Measurements from ENCODE around the gene PASK. TPM values are rescaled to one million over a fixed set of nuclear protein-coding genes. Genes with fewer than 3 reads are reported as not detected.

The PASK gene
- total RNA-seq, 1 experiment from 2014 or later = 51.6 TPM

DNA sequence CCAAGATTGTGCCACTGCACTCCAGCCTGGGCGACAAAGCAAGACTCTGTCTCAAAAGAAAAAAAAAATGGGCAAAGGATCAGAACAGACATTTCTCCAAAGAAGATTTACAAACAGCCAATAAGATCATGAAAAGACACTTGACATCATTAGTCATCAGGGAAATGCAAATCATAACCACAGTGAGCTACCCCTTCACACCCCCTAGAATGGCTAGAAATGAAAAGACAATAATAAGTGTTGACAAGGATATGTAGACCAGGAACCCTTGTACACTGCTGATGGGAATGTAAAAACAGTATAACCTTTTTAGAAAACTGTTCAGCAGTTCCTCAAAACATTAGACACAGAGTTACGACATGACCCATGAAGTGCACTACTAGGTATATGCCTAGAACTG lies 28.8 kb downstream of the PASK start:
- no peak for ATAC-seq
- H3K9me3 ChIP-seq (ENCODE audit: control insufficient read depth, insufficient read depth, low read depth, low read length) = no peaks in the 10 kb centered on the region
- CTCF ChIA-PET = no interaction called here
- POLR2A ChIA-PET = no interaction called here
- in situ Hi-C loops (cut with HindIII; ENCODE audit: low pct_unique_long_range_greater_than_20kb, low sequenced_read_pairs) (no loop called here), intact Hi-C loops (cut with micrococcal nuclease; ENCODE audit: unreplicated experiment) (no loop called here)
- DNase-seq (ENCODE audit: low read depth, low spot score) = no peak
- no peaks in the 10 kb centered on the region for H3K4me1 ChIP-seq (ENCODE audit: control insufficient read depth, insufficient read depth, low read length)
- TF ChIP-seq SIN3A (IDR thresholded peaks at IDR 0.05; ENCODE audit: borderline replicate concordance, insufficient read depth, low read depth, low read length) (no peak), TCF7L2 (IDR thresholded peaks at IDR 0.05; ENCODE audit: low read depth, low read length) (no peak), POLR2AphosphoS5 (IDR thresholded peaks at IDR 0.05; ENCODE audit: low read depth, low read length) (no peak)
- TF ChIP-seq, protein P1, sequence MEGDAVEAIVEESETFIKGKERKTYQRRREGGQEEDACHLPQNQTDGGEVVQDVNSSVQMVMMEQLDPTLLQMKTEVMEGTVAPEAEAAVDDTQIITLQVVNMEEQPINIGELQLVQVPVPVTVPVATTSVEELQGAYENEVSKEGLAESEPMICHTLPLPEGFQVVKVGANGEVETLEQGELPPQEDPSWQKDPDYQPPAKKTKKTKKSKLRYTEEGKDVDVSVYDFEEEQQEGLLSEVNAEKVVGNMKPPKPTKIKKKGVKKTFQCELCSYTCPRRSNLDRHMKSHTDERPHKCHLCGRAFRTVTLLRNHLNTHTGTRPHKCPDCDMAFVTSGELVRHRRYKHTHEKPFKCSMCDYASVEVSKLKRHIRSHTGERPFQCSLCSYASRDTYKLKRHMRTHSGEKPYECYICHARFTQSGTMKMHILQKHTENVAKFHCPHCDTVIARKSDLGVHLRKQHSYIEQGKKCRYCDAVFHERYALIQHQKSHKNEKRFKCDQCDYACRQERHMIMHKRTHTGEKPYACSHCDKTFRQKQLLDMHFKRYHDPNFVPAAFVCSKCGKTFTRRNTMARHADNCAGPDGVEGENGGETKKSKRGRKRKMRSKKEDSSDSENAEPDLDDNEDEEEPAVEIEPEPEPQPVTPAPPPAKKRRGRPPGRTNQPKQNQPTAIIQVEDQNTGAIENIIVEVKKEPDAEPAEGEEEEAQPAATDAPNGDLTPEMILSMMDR (IDR thresholded peaks at IDR 0.05) = no peak
- TF ChIP-seq, protein P2, sequence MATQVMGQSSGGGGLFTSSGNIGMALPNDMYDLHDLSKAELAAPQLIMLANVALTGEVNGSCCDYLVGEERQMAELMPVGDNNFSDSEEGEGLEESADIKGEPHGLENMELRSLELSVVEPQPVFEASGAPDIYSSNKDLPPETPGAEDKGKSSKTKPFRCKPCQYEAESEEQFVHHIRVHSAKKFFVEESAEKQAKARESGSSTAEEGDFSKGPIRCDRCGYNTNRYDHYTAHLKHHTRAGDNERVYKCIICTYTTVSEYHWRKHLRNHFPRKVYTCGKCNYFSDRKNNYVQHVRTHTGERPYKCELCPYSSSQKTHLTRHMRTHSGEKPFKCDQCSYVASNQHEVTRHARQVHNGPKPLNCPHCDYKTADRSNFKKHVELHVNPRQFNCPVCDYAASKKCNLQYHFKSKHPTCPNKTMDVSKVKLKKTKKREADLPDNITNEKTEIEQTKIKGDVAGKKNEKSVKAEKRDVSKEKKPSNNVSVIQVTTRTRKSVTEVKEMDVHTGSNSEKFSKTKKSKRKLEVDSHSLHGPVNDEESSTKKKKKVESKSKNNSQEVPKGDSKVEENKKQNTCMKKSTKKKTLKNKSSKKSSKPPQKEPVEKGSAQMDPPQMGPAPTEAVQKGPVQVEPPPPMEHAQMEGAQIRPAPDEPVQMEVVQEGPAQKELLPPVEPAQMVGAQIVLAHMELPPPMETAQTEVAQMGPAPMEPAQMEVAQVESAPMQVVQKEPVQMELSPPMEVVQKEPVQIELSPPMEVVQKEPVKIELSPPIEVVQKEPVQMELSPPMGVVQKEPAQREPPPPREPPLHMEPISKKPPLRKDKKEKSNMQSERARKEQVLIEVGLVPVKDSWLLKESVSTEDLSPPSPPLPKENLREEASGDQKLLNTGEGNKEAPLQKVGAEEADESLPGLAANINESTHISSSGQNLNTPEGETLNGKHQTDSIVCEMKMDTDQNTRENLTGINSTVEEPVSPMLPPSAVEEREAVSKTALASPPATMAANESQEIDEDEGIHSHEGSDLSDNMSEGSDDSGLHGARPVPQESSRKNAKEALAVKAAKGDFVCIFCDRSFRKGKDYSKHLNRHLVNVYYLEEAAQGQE (IDR thresholded peaks at IDR 0.05; ENCODE audit: insufficient read depth in 1 of 2, low read depth in 2 of 2, low read length in 1 of 2) = no peak
- no TSS peak for BruUV-seq (replicated peaks)
- no peak overlapping the region for H3K4me3 ChIP-seq (ENCODE audit: low read depth in 2 of 2, low read length in 2 of 2)
- no peaks in the 10 kb centered on the region for H3K36me3 ChIP-seq (ENCODE audit: control insufficient read depth, insufficient read depth, low read length)
- H3K27ac ChIP-seq (ENCODE audit: low read length) = no peak overlapping the region
- H3K27me3 ChIP-seq (ENCODE audit: control insufficient read depth, insufficient read depth, low read length) = no peaks in the 10 kb centered on the region

DNA sequence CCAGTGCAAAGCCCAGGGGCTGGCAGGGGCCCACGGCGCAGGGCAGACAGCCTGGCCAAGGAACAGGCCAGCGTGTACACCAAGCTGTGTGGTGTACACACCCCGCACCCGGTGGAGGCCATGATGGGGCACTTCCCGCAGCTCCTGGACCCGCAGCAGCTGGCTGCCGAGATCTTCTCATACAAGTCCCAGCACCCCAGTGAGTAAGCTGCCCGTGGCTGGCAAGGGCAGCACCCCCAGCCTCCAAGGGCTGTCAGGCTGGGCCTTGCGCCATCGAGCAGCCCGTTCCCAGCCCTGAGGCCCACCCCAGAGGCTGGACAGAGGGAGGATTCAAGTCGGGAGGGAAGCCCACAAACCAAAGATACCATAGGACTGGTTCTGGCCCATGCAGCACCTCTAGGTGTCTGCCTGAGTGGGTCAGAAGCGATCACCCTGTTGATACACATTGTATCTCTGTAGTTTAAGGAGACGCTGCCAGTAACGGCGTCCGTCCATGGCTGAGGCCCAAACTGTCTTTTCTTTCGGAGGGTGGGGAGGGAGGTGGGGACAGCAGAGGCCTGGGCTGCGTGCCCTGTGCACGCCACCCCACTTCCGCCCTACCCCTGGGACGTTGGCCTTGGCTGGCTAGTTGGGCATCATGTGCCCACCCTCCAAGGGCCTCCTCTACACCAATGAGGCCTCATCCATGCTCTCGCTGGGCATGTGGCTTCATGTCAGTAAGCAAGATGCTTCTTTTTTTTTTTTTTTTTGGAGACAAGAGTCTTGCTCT lies 30.4 kb downstream of the PASK start:
- no peaks in the 10 kb centered on the region for H3K36me3 ChIP-seq (ENCODE audit: control insufficient read depth, insufficient read depth, low read length)
- TF ChIP-seq, protein P2 (IDR thresholded peaks at IDR 0.05; ENCODE audit: insufficient read depth in 1 of 2, low read depth in 2 of 2, low read length in 1 of 2) = no peak
- TF ChIP-seq TCF7L2 (IDR thresholded peaks at IDR 0.05; ENCODE audit: low read depth, low read length) = no peak
- TF ChIP-seq, protein P1 (IDR thresholded peaks at IDR 0.05) = no peak
- no peak for TF ChIP-seq POLR2AphosphoS5 (IDR thresholded peaks at IDR 0.05; ENCODE audit: low read depth, low read length)
- no peak for TF ChIP-seq SIN3A (IDR thresholded peaks at IDR 0.05; ENCODE audit: borderline replicate concordance, insufficient read depth, low read depth, low read length)
- H3K27ac ChIP-seq (ENCODE audit: low read length) = no peak overlapping the region
- DNase-seq (ENCODE audit: low read depth, low spot score) (no peak), ATAC-seq (no peak)
- CTCF ChIA-PET = no interaction called here
- H3K4me1 ChIP-seq (ENCODE audit: control insufficient read depth, insufficient read depth, low read length) = no peaks in the 10 kb centered on the region
- POLR2A ChIA-PET = interaction anchor here (0.7 kb wide), 1 partner anchor 291 kb away, joined by 3 read pairs; no protein-coding TSS in a partner anchor
- no peak overlapping the region for H3K4me3 ChIP-seq (ENCODE audit: low read depth in 2 of 2, low read length in 2 of 2)
- intact Hi-C loops (cut with micrococcal nuclease; ENCODE audit: unreplicated experiment) (no loop called here), in situ Hi-C loops (cut with HindIII; ENCODE audit: low pct_unique_long_range_greater_than_20kb, low sequenced_read_pairs) (no loop called here)
- no TSS peak for BruUV-seq (replicated peaks)
- no peaks in the 10 kb centered on the region for H3K9me3 ChIP-seq (ENCODE audit: control insufficient read depth, insufficient read depth, low read depth, low read length)
- H3K27me3 ChIP-seq (ENCODE audit: control insufficient read depth, insufficient read depth, low read length) = no peaks in the 10 kb centered on the region
